IMR-90 (cell line): Measurements from ENCODE around the gene COG4. TPM values are rescaled to one million over a fixed set of nuclear protein-coding genes. Genes with fewer than 3 reads are reported as not detected.

Experiments used
- ATAC-seq: fragments of 200-7000 bp; cut with Tn5 transposase; 2 replicates; pipeline ENCODE4 v1.9.1; 2020; ENCODE audit warnings: low read depth, mild to moderate bottlenecking, moderate library complexity
- BruUV-seq: library from RNA; stranded (reverse); fragments of 400-500 nt; replicated peaks from 2 replicates; lab custom pipeline; 2021; lab: Mats Ljungman, UMichigan
- CTCF ChIA-PET: fragments of 300-600 bp; formaldehyde crosslinking; extraction: SDS; loops from one replicate; lab custom pipeline; 2021; ENCODE audit warnings: antibody characterized with exemption; lab: Yijun Ruan, JAX
- POLR2A ChIA-PET: fragments of 300-600 bp; sonication (Branson Sonifier 250); formaldehyde crosslinking; loops from one replicate; lab custom pipeline; 2022; ENCODE audit warnings: antibody characterized with exemption; ENCODE audit not compliant: unreplicated experiment; lab: Charles Lee
- DNase-seq: peaks from one replicate; pipeline ENCODE4 v3.0.0; 2013
- H2AFZ ChIP-seq: replicated peaks from 2 replicates; pipeline ENCODE3; 2013; ENCODE audit warnings: low read length, mild to moderate bottlenecking; ENCODE audit not compliant: poor library complexity
- H2AK5ac ChIP-seq: 2 replicates; pipeline ENCODE4 v1.6.1; 2013; ENCODE audit warnings: low read depth, low read length, inconsistent platforms
- H2AK9ac ChIP-seq: replicated peaks from 2 replicates; pipeline ENCODE3; 2013; ENCODE audit warnings: mild to moderate bottlenecking, low read depth, low read length, moderate library complexity; ENCODE audit not compliant: poor library complexity
- H2BK120ac ChIP-seq: 2 replicates; pipeline ENCODE4 v1.6.1; 2013; ENCODE audit warnings: low read depth, low read length, inconsistent platforms
- H2BK15ac ChIP-seq: 3 replicates; pipeline ENCODE4 v1.6.1; 2013; ENCODE audit warnings: low read depth, low read length, inconsistent platforms
- H2BK20ac ChIP-seq: 2 replicates; pipeline ENCODE4 v1.6.1; 2013; ENCODE audit warnings: low read depth, mild to moderate bottlenecking, inconsistent platforms, low read length, moderate library complexity
- H2BK5ac ChIP-seq: 2 replicates; pipeline ENCODE4 v1.6.1; 2013; ENCODE audit warnings: mild to moderate bottlenecking, low read depth, low read length, inconsistent platforms; ENCODE audit not compliant: poor library complexity, severe bottlenecking
- H3K14ac ChIP-seq: replicated peaks from 2 replicates; pipeline ENCODE4 v1.6.1; 2013; ENCODE audit warnings: low read depth, low read length, inconsistent platforms
- H3K18ac ChIP-seq: 2 replicates; pipeline ENCODE4 v1.6.1; 2013; ENCODE audit warnings: low read depth, low read length, control low read depth
- H3K23ac ChIP-seq: 2 replicates; pipeline ENCODE4 v1.6.1; 2013; ENCODE audit warnings: low read depth, low read length, inconsistent platforms
- H3K27ac ChIP-seq: 2 replicates; pipeline ENCODE4 v1.5.1; 2013; ENCODE audit warnings: mild to moderate bottlenecking, control low read depth, low read length; ENCODE audit not compliant: insufficient read depth
- H3K27me3 ChIP-seq: 2 replicates; pipeline ENCODE4 v1.6.1; 2013; ENCODE audit warnings: low read length; ENCODE audit not compliant: control insufficient read depth, insufficient read depth
- H3K36me3 ChIP-seq: 2 replicates; pipeline ENCODE4 v1.6.1; 2013; ENCODE audit warnings: low read length, mixed read lengths; ENCODE audit not compliant: control insufficient read depth, insufficient read depth
- H3K4ac ChIP-seq: 2 replicates; pipeline ENCODE4 v1.6.1; 2013; ENCODE audit warnings: low read depth, low read length, inconsistent platforms
- H3K4me1 ChIP-seq: 2 replicates; pipeline ENCODE4 v1.6.1; 2013; ENCODE audit warnings: low read length, mixed read lengths; ENCODE audit not compliant: control insufficient read depth, insufficient read depth
- H3K4me2 ChIP-seq: 2 replicates; pipeline ENCODE4 v1.6.1; 2013; ENCODE audit warnings: low read depth, mild to moderate bottlenecking, control low read depth, low read length, moderate library complexity
- H3K4me3 ChIP-seq: 2 replicates; pipeline ENCODE4 v1.5.1; 2013; ENCODE audit warnings: low read depth, mild to moderate bottlenecking, control low read depth, low read length, moderate library complexity; ENCODE audit not compliant: insufficient read depth
- H3K56ac ChIP-seq: 2 replicates; pipeline ENCODE4 v1.6.1; 2013; ENCODE audit warnings: low read length, inconsistent platforms; ENCODE audit not compliant: insufficient read depth; ENCODE audit errors: extremely low read depth
- H3K79me1 ChIP-seq, 2 experiments: 2 replicates each; pipeline ENCODE4 v1.6.1; 2013; ENCODE audit warnings: low read length in 2 of 2, inconsistent platforms in 1 of 2, low read depth in 1 of 2
- H3K9ac ChIP-seq: 2 replicates; pipeline ENCODE4 v1.6.1; 2013; ENCODE audit warnings: low read depth, low read length, control low read depth
- H3K9me1 ChIP-seq: 2 replicates; pipeline ENCODE4 v1.6.1; 2013; ENCODE audit warnings: low read length, inconsistent platforms; ENCODE audit not compliant: insufficient read depth
- H3K9me3 ChIP-seq: 2 replicates; pipeline ENCODE4 v1.6.1; 2013; ENCODE audit warnings: low read length; ENCODE audit not compliant: control insufficient read depth, insufficient read depth
- H4K20me1 ChIP-seq: 2 replicates; pipeline ENCODE4 v1.6.1; 2013; ENCODE audit warnings: low read length, inconsistent platforms; ENCODE audit not compliant: insufficient read depth
- H4K5ac ChIP-seq: 2 replicates; pipeline ENCODE4 v1.6.1; 2013; ENCODE audit warnings: mild to moderate bottlenecking, low read depth, low read length, control low read depth
- H4K8ac ChIP-seq, 2 experiments: 2 replicates each; pipeline ENCODE4 v1.6.1; 2013; ENCODE audit warnings: low read depth in 2 of 2, low read length in 2 of 2, control low read depth in 1 of 2, inconsistent platforms in 1 of 2
- H4K91ac ChIP-seq: 2 replicates; pipeline ENCODE4 v1.6.1; 2013; ENCODE audit warnings: low read depth, low read length, inconsistent platforms; ENCODE audit not compliant: insufficient read depth
- BHLHE40 ChIP-seq: fragments of 150-350 bp; IDR thresholded peaks from 2 replicates; pipeline ENCODE4 v1.6.1; 2016; ENCODE audit warnings: mild to moderate bottlenecking, low read depth, low read length
- CEBPB ChIP-seq: IDR thresholded peaks from 2 replicates; pipeline ENCODE4 v1.6.1; 2012; ENCODE audit warnings: low read depth, low read length, improper control_type of control experiment
- CHD1 ChIP-seq: IDR thresholded peaks from 2 replicates; pipeline ENCODE4 v1.6.1; 2012; ENCODE audit warnings: low read depth, low read length, improper control_type of control experiment
- CTCF ChIP-seq: conservative IDR thresholded peaks from 2 replicates; pipeline ENCODE4 v1.5.1; 2012; ENCODE audit warnings: mild to moderate bottlenecking, low read depth, low read length, improper control_type of control experiment
- FOS ChIP-seq: fragments of 150-350 bp; IDR thresholded peaks from 2 replicates; pipeline ENCODE4 v1.6.1; 2016; ENCODE audit warnings: low read depth, low read length
- MAFK ChIP-seq: IDR thresholded peaks from 2 replicates; pipeline ENCODE4 v1.6.1; 2012; ENCODE audit warnings: low read depth, low read length, improper control_type of control experiment
- MAZ ChIP-seq: IDR thresholded peaks from 2 replicates; pipeline ENCODE4 v1.6.1; 2012; ENCODE audit warnings: low read depth, mild to moderate bottlenecking, low read length, improper control_type of control experiment, moderate library complexity, borderline replicate concordance
- MXI1 ChIP-seq: IDR thresholded peaks from 2 replicates; pipeline ENCODE4 v1.6.1; 2012; ENCODE audit warnings: low read depth, mild to moderate bottlenecking, low read length, moderate library complexity, borderline replicate concordance
- NFE2L2 ChIP-seq: fragments of 150-350 bp; IDR thresholded peaks from 2 replicates; pipeline ENCODE4 v1.6.1; 2016; ENCODE audit warnings: low read depth, mild to moderate bottlenecking, low read length
- POLR2A ChIP-seq: IDR thresholded peaks from 2 replicates; pipeline ENCODE4 v1.6.1; 2012; ENCODE audit warnings: mild to moderate bottlenecking, low read depth, low read length
- RAD21 ChIP-seq: IDR thresholded peaks from 2 replicates; pipeline ENCODE4 v1.6.1; 2012; ENCODE audit warnings: low read length, improper control_type of control experiment
- RCOR1 ChIP-seq: IDR thresholded peaks from 2 replicates; pipeline ENCODE4 v1.6.1; 2012; ENCODE audit warnings: mild to moderate bottlenecking, low read length, improper control_type of control experiment; ENCODE audit not compliant: insufficient replicate concordance
- RFX5 ChIP-seq: IDR thresholded peaks from 2 replicates; pipeline ENCODE4 v1.8.0; 2012; ENCODE audit warnings: low read depth, mild to moderate bottlenecking, low read length, moderate library complexity
- SMC3 ChIP-seq: fragments of 150-350 bp; IDR thresholded peaks from 2 replicates; pipeline ENCODE4 v1.6.1; 2016; ENCODE audit warnings: low read depth, mild to moderate bottlenecking, antibody characterized with exemption, low read length, moderate library complexity
- USF2 ChIP-seq: fragments of 150-350 bp; IDR thresholded peaks from 2 replicates; pipeline ENCODE4 v1.6.1; 2017; ENCODE audit warnings: mild to moderate bottlenecking, antibody characterized with exemption, low read length, low read depth
- WGBS, 2 experiments: methylation state at CpG; one replicate each; pipeline versions ENCODE4 v1.1.5 to v1.1.7; 2013; ENCODE audit warnings: missing lambda C conversion rate in 2 of 2; ENCODE audit not compliant: insufficient read length in 1 of 2; ENCODE audit errors: extremely low coverage in 2 of 2; 5-methylcytosine and 5-hydroxymethylcytosine counted together
- dilution Hi-C: fragments of 300-500 bp; cut with HindIII; formaldehyde crosslinking; loops from one replicate; pipeline ENCODE4 v1.14.3; 2018; ENCODE audit warnings: low sequenced_read_pairs; ENCODE audit not compliant: unreplicated experiment
- in situ Hi-C: fragments of 300-500 bp; cut with MboI; formaldehyde crosslinking; loops from 3 replicates; pipeline ENCODE4 v1.14.3; 2019; ENCODE audit warnings: low sequenced_read_pairs, inconsistent platforms, mixed read lengths
- intact Hi-C: fragments of 100-400 bp; cut with micrococcal nuclease; formaldehyde crosslinking; loops from 2 replicates; pipeline ENCODE4 v1.10.0; 2022
- polyA plus RNA-seq, 3 experiments: library from polyadenylated mRNA; depleted of rRNA; stranded (reverse); fragments of >200 nt; gene quantifications; 2 replicates each; pipeline ENCODE4 v1.2.3, GENCODE V29; 2012; ENCODE audit warnings: low replicate concordance in 1 of 3
- total RNA-seq: library from RNA; depleted of rRNA; stranded (reverse); fragments of >200 nt; gene quantifications from 2 replicates; pipeline ENCODE4 v1.2.3, GENCODE V29; 2012

COG4 gene
- total and polyA plus RNA-seq, 2 of the 4 experiments (the other 2 are of a cell fraction), result 47.5 to 96.1 TPM

- H2BK5ac ChIP-seq, result no peak overlapping the region
- TF ChIP-seq MAZ, result no peak
- no peak for TF ChIP-seq CHD1
- no peak for TF ChIP-seq BHLHE40
- TF ChIP-seq CTCF, result no peak
- no peak for TF ChIP-seq CEBPB
- no peak for TF ChIP-seq RFX5
- no peak for TF ChIP-seq POLR2A
- no peak for TF ChIP-seq FOS
- no peak for TF ChIP-seq MAFK
- TF ChIP-seq USF2, result no peak
- TF ChIP-seq MXI1, result no peak
- no peak for TF ChIP-seq SMC3
- no peak for TF ChIP-seq RAD21
- no peak for TF ChIP-seq NFE2L2
- no peak for TF ChIP-seq RCOR1
Measured at GRCh38 chr16:70444249-70445063, 78.9 kb downstream of the COG4 start.

More at GRCh38 chr16:70444249-70445063, 78.9 kb downstream of the COG4 start:
- Histone ChIP-seq H3K56ac (no peak overlapping the region), H3K4ac (no peak overlapping the region), H3K23ac (no peak overlapping the region), H3K9ac (no peak overlapping the region), H2AFZ (no peak overlapping the region), H3K27ac (no peak overlapping the region), H4K20me1 (no peaks in the 10 kb centered on the region), H3K4me2 (no peak overlapping the region), H3K79me1 (0 out of 4 replicates have a peak, but pooled peaks cover 0 to 6% of the 10 kb centered on the region in 2 experiments), H3K27me3 (no peaks in the 10 kb centered on the region), H3K36me3 (no peaks in the 10 kb centered on the region), H3K18ac (no peak overlapping the region), H4K5ac (no peak overlapping the region), H4K91ac (no peak overlapping the region), H3K4me1 (no peaks in the 10 kb centered on the region), H2BK15ac (no peak overlapping the region), H4K8ac (no peak overlapping the region), H3K9me1 (0 out of 2 replicates have a peak, but pooled peaks cover 3% of the 10 kb centered on the region), H2AK5ac (no peak overlapping the region), H2AK9ac (no peak overlapping the region), H2BK20ac (no peak overlapping the region), H2BK120ac (no peak overlapping the region), H3K14ac (no peak overlapping the region), H3K9me3 (no peaks in the 10 kb centered on the region), H3K4me3 (no peak overlapping the region)
- dilution Hi-C loops (no loop called here), in situ Hi-C loops (no loop called here), intact Hi-C loops (no loop called here)
- CTCF ChIA-PET, result interaction anchor here (0.7 kb wide), 1 partner anchor 574 kb away, joined by 5 read pairs; no protein-coding TSS in a partner anchor
- ATAC-seq (no peak), DNase-seq (no peak)
- POLR2A ChIA-PET, result no interaction called here
- 80% methylated on average over 1 of the region's 4 CpGs; no CpG with 5 or more reads in 1 of the 2 experiments for WGBS, 2 experiments
- no TSS peak for BruUV-seq
